IPS-15b (cell line): ENCODE results near the gene USP43.

ENCODE experiments used
- H3K27me3 ChIP-seq: one replicate; pipeline ENCODE4 v1.6.1; 2013; ENCODE audit warnings: low read length; ENCODE audit not compliant: control insufficient read depth, insufficient read depth
- H3K36me3 ChIP-seq: one replicate; pipeline ENCODE4 v1.6.1; 2013; ENCODE audit warnings: low read length; ENCODE audit not compliant: control insufficient read depth, insufficient read depth
- H3K4me1 ChIP-seq: one replicate; pipeline ENCODE4 v1.6.1; 2013; ENCODE audit warnings: mild to moderate bottlenecking, low read length; ENCODE audit not compliant: control insufficient read depth, insufficient read depth
- H3K4me3 ChIP-seq: one replicate; pipeline ENCODE4 v1.5.1; 2013; ENCODE audit warnings: low read depth, low read length
- H3K9ac ChIP-seq: one replicate; pipeline ENCODE4 v1.6.1; 2013; ENCODE audit warnings: low read depth, mild to moderate bottlenecking, low read length
- H3K9me3 ChIP-seq: one replicate; pipeline ENCODE4 v1.6.1; 2013; ENCODE audit warnings: mild to moderate bottlenecking, low read length; ENCODE audit not compliant: control insufficient read depth, insufficient read depth

USP43 gene

DNA sequence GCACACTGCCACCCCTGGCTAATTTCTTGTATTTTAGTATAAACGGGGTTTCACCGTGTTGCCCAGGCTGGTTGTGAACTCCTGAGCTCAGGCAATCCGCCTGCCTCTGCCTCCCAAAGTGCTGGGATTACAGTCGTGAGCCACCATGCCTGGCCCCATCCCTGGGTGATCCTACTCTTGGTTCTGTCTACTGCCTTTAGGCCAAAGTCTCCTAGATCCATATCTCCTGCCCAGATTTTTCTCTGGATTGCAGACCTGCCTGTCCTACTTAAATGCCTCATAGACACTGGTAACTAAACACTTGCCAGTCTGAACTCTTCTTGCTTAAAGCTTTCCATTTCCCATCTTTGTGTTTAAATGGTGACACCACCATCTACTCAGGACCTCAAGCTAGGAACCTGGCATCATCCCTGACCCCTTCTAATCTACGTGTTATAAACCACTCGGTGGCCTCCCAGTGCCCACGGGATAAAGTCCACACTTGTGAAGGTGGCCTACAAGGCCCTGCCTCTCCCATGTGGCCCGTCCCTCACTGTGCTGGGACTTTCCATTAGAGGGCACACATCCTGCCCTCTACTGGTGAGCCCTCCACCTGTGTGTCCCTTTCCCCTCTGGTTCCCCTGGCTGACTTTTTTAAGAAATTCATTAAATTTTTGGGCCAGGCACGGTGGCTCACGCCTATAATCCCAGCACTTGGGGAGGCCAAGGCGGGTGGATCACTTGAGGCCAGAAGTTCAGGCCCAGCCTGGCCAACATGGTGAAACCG is 51.1 kb downstream of the USP43 start:
- no peaks in the 10 kb centered on the region for H3K27me3 ChIP-seq
- peaks cover 7% of the 10 kb centered on the region for H3K36me3 ChIP-seq
- no peaks in the 10 kb centered on the region for H3K9me3 ChIP-seq

DNA sequence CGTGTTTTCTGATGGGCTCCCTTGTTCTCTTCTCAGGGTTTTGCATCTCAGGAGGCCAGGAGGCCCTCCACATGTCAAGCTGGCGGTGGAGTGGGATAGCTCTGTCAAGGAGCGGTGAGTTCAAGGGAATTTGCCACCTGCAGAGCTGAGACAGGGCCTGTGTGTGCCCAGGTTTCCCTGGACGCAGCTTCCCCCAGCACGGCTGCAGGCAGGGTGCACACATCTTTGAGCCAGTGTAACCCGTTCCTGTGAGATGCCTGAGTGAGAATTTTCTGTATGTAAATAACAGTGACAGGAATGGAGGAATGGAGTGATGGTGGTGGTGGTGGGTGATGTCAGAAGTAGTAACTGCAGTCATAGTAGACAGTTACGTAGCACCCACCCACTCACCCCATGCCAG is 54.8 kb downstream of the USP43 start:
- H3K9me3 ChIP-seq, result no peaks in the 10 kb centered on the region
- H3K4me3 ChIP-seq, result no peak overlapping the region
- peaks cover 9% of the 10 kb centered on the region for H3K36me3 ChIP-seq
- no peaks in the 10 kb centered on the region for H3K27me3 ChIP-seq
- H3K9ac ChIP-seq, result no peak overlapping the region
- no peaks in the 10 kb centered on the region for H3K4me1 ChIP-seq

More for the DNA sequence above, 51.1 kb downstream of the USP43 start:
- no peak overlapping the region for H3K4me3 ChIP-seq
- H3K4me1 ChIP-seq, result no peaks in the 10 kb centered on the region
- H3K9ac ChIP-seq, result no peak overlapping the region

DNA sequence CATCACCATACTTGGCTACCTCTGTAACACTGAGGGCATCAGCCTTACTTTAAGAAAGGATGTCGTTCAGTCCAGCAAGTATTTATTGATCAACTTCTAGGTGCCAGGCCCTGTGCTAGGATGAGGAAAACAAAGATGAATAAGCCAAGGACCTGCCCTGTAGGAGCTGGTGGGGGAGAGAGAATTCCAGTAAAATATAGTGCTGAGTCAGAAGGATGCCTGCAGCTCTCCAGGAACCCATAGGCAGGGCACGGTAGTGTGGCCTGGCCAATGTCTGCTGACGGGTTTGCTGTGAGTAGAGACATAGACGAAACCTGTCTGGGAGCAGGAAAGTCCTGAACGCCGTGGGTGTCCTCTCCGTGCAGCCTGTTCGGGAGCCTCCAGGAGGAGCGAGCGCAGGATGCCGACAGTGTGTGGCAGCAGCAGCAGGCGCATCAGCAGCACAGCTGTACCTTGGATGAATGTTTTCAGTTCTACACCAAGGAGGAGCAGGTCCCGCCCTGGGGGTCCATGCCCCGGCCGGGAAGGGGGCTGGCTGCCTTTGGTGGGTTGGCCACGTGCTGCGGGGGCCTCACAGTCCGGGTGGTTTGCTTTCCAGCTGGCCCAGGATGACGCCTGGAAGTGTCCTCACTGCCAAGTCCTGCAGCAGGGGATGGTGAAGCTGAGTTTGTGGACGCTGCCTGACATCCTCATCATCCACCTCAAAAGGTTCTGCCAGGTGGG is 55.6 kb downstream of the USP43 start:
- Histone ChIP-seq H3K9me3 (no peaks in the 10 kb centered on the region), H3K9ac (no peak overlapping the region), H3K4me1 (no peaks in the 10 kb centered on the region)

DNA sequence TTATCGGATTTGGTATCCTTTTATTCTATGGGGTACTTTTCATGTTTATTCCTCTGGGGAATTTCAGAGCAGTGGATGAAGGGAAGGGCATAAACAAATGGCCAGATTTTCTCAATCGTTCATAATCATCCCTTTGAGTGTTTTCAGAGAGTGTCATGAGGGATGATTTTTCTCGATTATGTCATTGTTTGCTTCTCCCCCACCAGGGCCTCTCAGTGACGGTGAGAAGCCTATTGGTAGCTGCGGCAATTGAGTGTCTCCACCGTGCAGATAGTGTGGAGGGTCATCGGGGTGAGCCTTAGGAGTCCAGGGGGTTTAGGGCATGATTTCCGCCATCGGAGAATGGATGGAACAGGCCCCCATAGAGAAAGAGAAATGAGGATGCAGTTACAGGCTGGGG is 57.2 kb downstream of the USP43 start:
- H3K4me3 ChIP-seq, result no peak overlapping the region
- H3K9me3 ChIP-seq, result no peaks in the 10 kb centered on the region
- no peaks in the 10 kb centered on the region for H3K27me3 ChIP-seq
- H3K4me1 ChIP-seq, result no peaks in the 10 kb centered on the region
- H3K9ac ChIP-seq, result no peak overlapping the region
- H3K36me3 ChIP-seq, result peaks cover 9% of the 10 kb centered on the region

More for the DNA sequence above, 55.6 kb downstream of the USP43 start:
- H3K4me3 ChIP-seq, result no peak overlapping the region
- H3K27me3 ChIP-seq, result no peaks in the 10 kb centered on the region
- H3K36me3 ChIP-seq, result peaks cover 9% of the 10 kb centered on the region

DNA sequence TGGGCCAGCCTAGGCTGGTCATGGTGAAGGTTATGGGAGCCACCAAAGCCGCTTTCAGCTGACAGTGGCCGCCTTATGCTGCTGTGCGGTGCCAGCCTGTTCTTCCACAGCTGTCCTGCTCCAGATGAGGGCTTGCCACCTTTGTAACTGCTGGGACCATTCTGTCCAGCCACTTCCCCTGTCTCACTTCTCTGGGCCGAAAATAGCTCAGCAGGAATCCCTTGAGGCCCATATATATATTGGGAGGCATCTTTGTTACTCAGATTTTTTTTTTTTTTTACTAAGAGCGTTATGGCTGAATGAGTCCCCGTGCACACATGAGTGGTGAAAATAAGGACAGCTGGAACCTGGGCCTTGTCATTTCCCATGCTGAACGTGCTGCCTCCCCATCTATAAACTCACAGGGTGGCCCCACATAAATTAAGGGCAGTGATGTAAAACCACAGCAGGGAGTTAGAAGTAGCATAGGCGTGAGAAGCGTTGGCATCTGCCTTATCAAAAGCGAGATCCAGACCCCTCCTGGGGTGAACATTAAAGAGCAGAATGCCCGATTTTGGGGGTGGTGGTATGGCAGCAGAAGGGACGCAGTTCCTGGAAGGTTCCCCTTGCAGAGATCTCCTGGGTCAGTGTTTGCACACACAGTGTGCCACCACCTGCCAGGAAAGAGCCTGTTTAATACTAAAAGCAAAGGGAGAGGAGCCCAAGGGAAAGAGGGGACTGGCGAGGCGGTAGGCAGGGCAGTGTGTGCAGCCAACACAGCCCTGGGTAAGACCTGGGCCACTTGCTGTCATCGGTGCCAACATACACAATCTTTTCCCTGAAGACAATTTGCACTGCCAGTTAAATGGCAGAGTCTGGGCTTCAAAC is 57.8 kb downstream of the USP43 start:
- Histone ChIP-seq H3K27me3 (no peaks in the 10 kb centered on the region), H3K9ac (no peak overlapping the region), H3K4me1 (no peaks in the 10 kb centered on the region), H3K9me3 (no peaks in the 10 kb centered on the region), H3K4me3 (no peak overlapping the region), H3K36me3 (peaks cover 9% of the 10 kb centered on the region)

DNA sequence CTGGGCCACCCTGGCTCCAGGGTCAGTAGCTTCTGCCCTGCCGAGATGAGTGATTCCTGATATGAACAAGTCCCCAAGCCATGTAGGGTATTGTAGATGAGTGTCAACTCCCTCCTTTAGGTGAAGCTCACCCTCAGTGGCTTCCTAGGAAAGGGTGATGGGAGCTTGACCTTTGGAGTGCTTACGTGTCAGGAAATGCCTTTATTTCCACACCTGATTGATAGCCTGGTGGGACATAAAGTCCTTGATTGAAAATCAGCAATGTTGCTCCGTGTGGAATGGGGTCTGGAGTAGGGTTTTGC is 58.4 kb downstream of the USP43 start:
- H3K4me1 ChIP-seq, result no peaks in the 10 kb centered on the region
- H3K4me3 ChIP-seq, result no peak overlapping the region
- no peaks in the 10 kb centered on the region for H3K9me3 ChIP-seq
- no peak overlapping the region for H3K9ac ChIP-seq
- H3K27me3 ChIP-seq, result no peaks in the 10 kb centered on the region
- H3K36me3 ChIP-seq, result peaks cover 9% of the 10 kb centered on the region

DNA sequence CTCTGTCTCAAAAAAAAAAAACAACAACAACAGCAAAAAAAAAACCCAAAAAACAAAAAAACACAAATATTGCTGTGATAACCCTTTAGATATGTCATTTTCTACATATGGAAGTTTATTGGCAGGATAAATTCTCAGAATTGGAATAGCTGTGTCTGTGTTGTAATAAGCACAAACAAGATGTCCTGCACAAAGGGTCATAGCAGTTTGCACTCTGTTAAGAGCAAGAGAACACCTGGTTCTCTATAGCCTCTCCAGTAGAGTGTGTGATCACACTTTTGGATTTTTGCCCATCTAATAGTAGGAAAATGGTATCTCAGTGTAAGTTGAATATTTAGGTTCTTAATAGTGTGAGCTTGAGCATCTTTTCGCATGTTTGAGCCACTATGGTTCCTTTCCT is 60.4 kb downstream of the USP43 start:
- H3K9me3 ChIP-seq, result no peaks in the 10 kb centered on the region
- H3K4me1 ChIP-seq, result no peaks in the 10 kb centered on the region
- no peak overlapping the region for H3K4me3 ChIP-seq
- peaks cover 5% of the 10 kb centered on the region for H3K36me3 ChIP-seq
- no peaks in the 10 kb centered on the region for H3K27me3 ChIP-seq
- no peak overlapping the region for H3K9ac ChIP-seq

DNA sequence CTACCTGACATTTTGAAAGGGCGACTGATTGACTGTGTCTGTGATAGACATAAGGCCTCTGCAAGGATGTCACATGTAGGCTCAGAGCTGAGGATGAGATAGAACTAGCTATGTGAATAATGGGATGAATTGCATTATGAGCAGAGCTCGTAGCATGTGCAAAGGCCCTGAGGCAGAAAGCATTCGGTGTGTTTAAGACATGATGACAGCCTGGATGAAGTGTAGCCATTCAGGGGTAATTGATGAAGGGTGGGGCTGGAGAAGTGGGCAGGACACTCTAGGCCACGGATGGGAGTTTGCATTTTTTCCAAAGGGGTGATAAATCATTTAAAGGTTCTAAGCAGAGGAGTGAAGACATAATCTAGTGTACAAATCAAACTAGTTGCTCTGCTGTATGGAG is 62.6 kb downstream of the USP43 start:
- H3K27me3 ChIP-seq, result no peaks in the 10 kb centered on the region
- no peak overlapping the region for H3K4me3 ChIP-seq
- no peaks in the 10 kb centered on the region for H3K9me3 ChIP-seq
- no peak overlapping the region for H3K9ac ChIP-seq
- no peaks in the 10 kb centered on the region for H3K36me3 ChIP-seq
- H3K4me1 ChIP-seq, result no peaks in the 10 kb centered on the region

DNA sequence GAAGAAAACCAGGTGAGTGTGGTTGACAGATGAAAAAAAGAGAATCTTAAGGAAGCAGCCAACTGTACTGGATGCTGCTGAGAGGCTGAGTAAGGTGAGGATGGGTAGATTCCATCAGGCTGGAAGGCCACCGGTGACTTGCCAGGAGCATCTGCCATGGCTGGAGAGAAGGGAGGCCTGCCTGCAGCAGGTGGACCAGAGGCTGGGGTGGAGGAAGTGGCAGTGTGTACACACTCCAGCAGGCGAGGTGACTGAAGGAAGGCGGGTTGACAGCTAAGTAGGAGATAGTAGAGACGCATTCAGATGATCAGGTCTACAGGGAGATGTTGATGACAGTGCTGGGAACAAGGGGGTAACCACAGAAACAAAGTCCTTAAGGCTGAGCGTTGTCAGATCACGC is 69.5 kb downstream of the USP43 start:
- no peak overlapping the region for H3K9ac ChIP-seq
- no peaks in the 10 kb centered on the region for H3K27me3 ChIP-seq
- H3K9me3 ChIP-seq, result no peaks in the 10 kb centered on the region
- peaks cover 5% of the 10 kb centered on the region for H3K36me3 ChIP-seq
- no peaks in the 10 kb centered on the region for H3K4me1 ChIP-seq
- no peak overlapping the region for H3K4me3 ChIP-seq

DNA sequence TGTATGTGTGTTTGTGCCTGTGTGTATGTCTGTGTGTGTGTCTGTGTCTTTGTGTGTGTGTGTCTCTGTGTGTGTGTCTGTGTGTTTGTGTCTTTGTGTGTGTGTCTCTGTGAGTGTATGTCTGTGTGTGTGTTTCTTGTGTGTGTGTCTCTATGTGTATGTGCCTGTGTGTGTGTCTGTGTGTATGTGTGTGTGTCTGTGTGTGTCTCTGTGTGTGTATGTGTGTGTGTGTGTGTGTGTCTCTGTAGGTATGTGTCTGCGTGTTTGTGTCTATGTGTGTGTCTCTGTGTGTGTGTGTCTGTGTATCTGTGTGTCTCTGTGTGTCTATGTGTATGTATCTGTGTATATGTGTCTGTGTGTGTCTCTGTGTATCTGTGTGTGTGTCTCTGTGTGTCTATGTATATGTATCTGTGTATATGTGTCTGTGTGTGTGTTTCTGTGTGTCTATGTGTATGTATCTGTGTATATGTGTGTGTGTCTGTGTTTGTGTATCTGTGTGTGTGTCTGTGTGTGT is 70.2 kb downstream of the USP43 start:
- H3K36me3 ChIP-seq, result peaks cover 5% of the 10 kb centered on the region
- no peak overlapping the region for H3K9ac ChIP-seq
- no peaks in the 10 kb centered on the region for H3K9me3 ChIP-seq
- no peak overlapping the region for H3K4me3 ChIP-seq
- H3K4me1 ChIP-seq, result no peaks in the 10 kb centered on the region
- no peaks in the 10 kb centered on the region for H3K27me3 ChIP-seq

DNA sequence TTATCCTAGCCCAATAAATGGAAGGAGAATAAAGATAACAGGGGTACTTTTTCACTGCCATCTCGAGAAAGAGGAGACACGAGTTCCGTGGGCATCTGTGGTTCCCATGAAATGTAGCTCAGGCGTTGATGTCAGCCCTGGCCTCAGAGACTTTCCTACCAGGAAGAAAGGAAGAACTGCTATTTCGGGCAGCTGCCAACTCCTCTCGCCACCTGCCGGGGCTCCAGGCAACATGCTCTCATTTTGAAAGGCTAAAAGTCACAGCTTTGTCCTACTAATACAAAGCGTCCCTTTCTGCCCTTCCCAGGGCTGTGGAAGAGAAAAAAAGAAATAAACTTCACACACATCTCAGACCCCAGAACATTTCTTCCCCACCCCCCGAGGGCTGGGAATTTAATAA is 80.3 kb downstream of the USP43 start:
- no peak overlapping the region for H3K9ac ChIP-seq
- H3K9me3 ChIP-seq, result no peaks in the 10 kb centered on the region
- H3K4me3 ChIP-seq, result no peak overlapping the region
- no peaks in the 10 kb centered on the region for H3K4me1 ChIP-seq
- H3K36me3 ChIP-seq, result no peaks in the 10 kb centered on the region
- H3K27me3 ChIP-seq, result no peaks in the 10 kb centered on the region
